H1 (cell line): ENCODE results near the gene CAMSAP1. TPM values are rescaled to one million over a fixed set of nuclear protein-coding genes. Genes with fewer than 3 reads are reported as not detected.

ENCODE experiments used
- CTCF ChIA-PET: fragments of 300-600 bp; sonication (Branson Sonifier 250); formaldehyde crosslinking; loops from one replicate; lab custom pipeline; 2021; ENCODE audit not compliant: partially characterized antibody; lab: Charles Lee
- POLR2A ChIA-PET: fragments of 300-600 bp; sonication (Branson Sonifier 250); formaldehyde crosslinking; loops from one replicate; lab custom pipeline; 2021; ENCODE audit warnings: inconsistent platforms; ENCODE audit not compliant: partially characterized antibody; lab: Charles Lee
- DNase-seq, 2 experiments: peaks; one replicate each; pipeline versions ENCODE4 v3.0.0 to v3.0.0-alpha.2; 2010 to 2022; ENCODE audit warnings: low spot score in 2 of 2, low read depth in 1 of 2, mixed read lengths in 1 of 2
- FAIRE-seq: peaks from 2 replicates; lab custom pipeline; 2011; peaks lifted over from hg19 to GRCh38; lab: Jason Lieb, UNC
- H2AFZ ChIP-seq: 2 replicates; pipeline ENCODE4 v1.8.1; 2012; ENCODE audit warnings: low read length, inconsistent platforms
- H2AK5ac ChIP-seq: 2 replicates; pipeline ENCODE4 v1.6.1; 2013; ENCODE audit warnings: low read depth, low read length
- H2BK120ac ChIP-seq: replicated peaks from 2 replicates; pipeline ENCODE3; 2013; ENCODE audit warnings: low read depth, low read length, inconsistent platforms
- H2BK12ac ChIP-seq: 2 replicates; pipeline ENCODE4 v1.6.1; 2013; ENCODE audit warnings: low read depth, low read length
- H2BK15ac ChIP-seq: 2 replicates; pipeline ENCODE4 v1.6.1; 2013; ENCODE audit warnings: low read length
- H2BK20ac ChIP-seq: 2 replicates; pipeline ENCODE4 v1.6.1; 2013; ENCODE audit warnings: low read length
- H2BK5ac ChIP-seq: 2 replicates; pipeline ENCODE4 v1.6.1; 2013; ENCODE audit warnings: low read depth, low read length
- H3K14ac ChIP-seq: 2 replicates; pipeline ENCODE4 v1.6.1; 2013; ENCODE audit warnings: inconsistent platforms; ENCODE audit not compliant: insufficient read length
- H3K18ac ChIP-seq: 2 replicates; pipeline ENCODE4 v1.6.1; 2013; ENCODE audit warnings: low read length; ENCODE audit errors: extremely low read depth
- H3K23ac ChIP-seq: 2 replicates; pipeline ENCODE4 v1.6.1; 2013; ENCODE audit warnings: inconsistent platforms; ENCODE audit not compliant: insufficient read length
- H3K23me2 ChIP-seq: 2 replicates; pipeline ENCODE4 v1.6.1; 2013; ENCODE audit warnings: low read depth, low read length
- H3K27ac ChIP-seq: 2 replicates; pipeline ENCODE4 v1.6.1; 2011; ENCODE audit warnings: low read depth, low read length, inconsistent platforms
- H3K27me3 ChIP-seq, 4 experiments: replicated peaks in 1 of 4; 1 replicate in 1 of 4; 2 replicates in 3 of 4; pipeline versions ENCODE4 v1.6.1 to v1.8.1; 2011 to 2013; ENCODE audit warnings: low read length in 3 of 4, mild to moderate bottlenecking in 3 of 4, inconsistent platforms in 2 of 4, mixed read lengths in 2 of 4, moderate library complexity in 1 of 4; ENCODE audit not compliant: control insufficient read depth in 3 of 4, insufficient read depth in 3 of 4; ENCODE audit errors: extremely low read depth in 1 of 4
- H3K36me3 ChIP-seq, 4 experiments: 2 replicates each; pipeline versions ENCODE4 v1.6.1 to v1.8.1; 2011 to 2013; ENCODE audit warnings: mild to moderate bottlenecking in 4 of 4, low read length in 3 of 4, moderate library complexity in 2 of 4, control low read depth in 1 of 4, inconsistent platforms in 1 of 4; ENCODE audit not compliant: insufficient read depth in 4 of 4, control insufficient read depth in 2 of 4
- H3K4ac ChIP-seq: replicated peaks from 2 replicates; pipeline ENCODE3; 2013; ENCODE audit warnings: low read length, low read depth, mixed read lengths, inconsistent platforms; ENCODE audit not compliant: insufficient read length
- H3K4me1 ChIP-seq, 4 experiments: replicated peaks in 1 of 4; 1 replicate in 1 of 4; 2 replicates in 3 of 4; pipeline versions ENCODE4 v1.6.1 to v1.8.1; 2011 to 2013; ENCODE audit warnings: low read length in 3 of 4, inconsistent platforms in 2 of 4, mixed read lengths in 1 of 4; ENCODE audit not compliant: insufficient read depth in 4 of 4, control insufficient read depth in 3 of 4
- H3K4me2 ChIP-seq, 2 experiments: 2 replicates each; pipeline versions ENCODE4 v1.6.1 to v1.8.1; 2011 to 2013; ENCODE audit warnings: low read depth in 2 of 2, low read length in 2 of 2, control low read depth in 1 of 2, inconsistent platforms in 1 of 2, mild to moderate bottlenecking in 1 of 2; ENCODE audit not compliant: insufficient read depth in 1 of 2
- H3K4me3 ChIP-seq, 4 experiments: fragments of 200-600, 300-600 bp in 1 of 4; sonication (generic), shearing (Covaris generic), sonication (Bioruptor Twin) in 1 of 4; 2 replicates each; pipeline versions ENCODE4 v1.5.1 to v1.8.1; 2011 to 2016; ENCODE audit warnings: low read length in 4 of 4, low read depth in 3 of 4, control low read depth in 2 of 4, inconsistent platforms in 2 of 4, mild to moderate bottlenecking in 2 of 4, mixed read lengths in 1 of 4, moderate library complexity in 1 of 4; ENCODE audit not compliant: insufficient read depth in 2 of 4; ENCODE audit errors: extremely low read depth in 1 of 4
- H3K56ac ChIP-seq: replicated peaks from 2 replicates; pipeline ENCODE3; 2013; ENCODE audit warnings: low read depth, mild to moderate bottlenecking, mixed read lengths, low read length, inconsistent platforms; ENCODE audit not compliant: insufficient read length
- H3K79me1 ChIP-seq: 2 replicates; pipeline ENCODE4 v1.6.1; 2013; ENCODE audit warnings: low read depth, low read length, control low read depth
- H3K79me2 ChIP-seq, 2 experiments: 2 replicates each; pipeline versions ENCODE4 v1.6.1 to v1.8.1; 2012 to 2013; ENCODE audit warnings: low read length in 2 of 2, mild to moderate bottlenecking in 2 of 2, inconsistent platforms in 1 of 2; ENCODE audit not compliant: insufficient read depth in 2 of 2, control insufficient read depth in 1 of 2
- H3K9ac ChIP-seq, 4 experiments: replicated peaks in 1 of 4; 1 replicate in 1 of 4; 2 replicates in 3 of 4; pipeline versions ENCODE4 v1.6.1 to v1.8.1; 2011 to 2013; ENCODE audit warnings: low read depth in 3 of 4, low read length in 3 of 4, control low read depth in 2 of 4, mild to moderate bottlenecking in 2 of 4, moderate library complexity in 2 of 4, inconsistent platforms in 1 of 4; ENCODE audit errors: extremely low read depth in 1 of 4
- H3K9me3 ChIP-seq, 2 experiments: 2 replicates each; pipeline versions ENCODE4 v1.6.1 to v1.8.1; 2012 to 2013; ENCODE audit warnings: mild to moderate bottlenecking in 2 of 2, moderate library complexity in 2 of 2, control low read depth in 1 of 2, inconsistent platforms in 1 of 2, low read depth in 1 of 2, low read length in 1 of 2, mixed read lengths in 1 of 2; ENCODE audit not compliant: insufficient read depth in 2 of 2
- H4K20me1 ChIP-seq, 2 experiments: replicated peaks in 1 of 2; 2 replicates each; pipeline versions ENCODE3 to v1.8.1; 2011 to 2013; ENCODE audit warnings: inconsistent platforms in 2 of 2, low read length in 2 of 2, mild to moderate bottlenecking in 1 of 2; ENCODE audit not compliant: insufficient read depth in 2 of 2, control insufficient read depth in 1 of 2
- H4K5ac ChIP-seq: 2 replicates; pipeline ENCODE4 v1.6.1; 2013; ENCODE audit warnings: low read length, low read depth, mixed read lengths, inconsistent platforms; ENCODE audit not compliant: insufficient read length
- H4K8ac ChIP-seq: 2 replicates; pipeline ENCODE4 v1.8.0; 2013; ENCODE audit warnings: mild to moderate bottlenecking, moderate library complexity, low read length, inconsistent platforms; ENCODE audit not compliant: insufficient read depth; ENCODE audit errors: extremely low read depth
- H4K91ac ChIP-seq: replicated peaks from 2 replicates; pipeline ENCODE3; 2013; ENCODE audit warnings: low read length, mixed read lengths, inconsistent platforms; ENCODE audit not compliant: insufficient read length
- BCL11A ChIP-seq, 2 experiments: IDR thresholded peaks; one replicate each; pipeline ENCODE4 v1.6.1; 2011; ENCODE audit warnings: low read depth in 2 of 2, low read length in 2 of 2, mild to moderate bottlenecking in 2 of 2
- BRCA1 ChIP-seq: IDR thresholded peaks from 2 replicates; pipeline ENCODE4 v1.6.1; 2012; ENCODE audit warnings: low read depth, low read length, improper control_type of control experiment
- CEBPB ChIP-seq: IDR thresholded peaks from 2 replicates; pipeline ENCODE4 v1.6.1; 2012; ENCODE audit warnings: low read depth, low read length
- EGR1 ChIP-seq: IDR thresholded peaks from 2 replicates; pipeline ENCODE4 v1.6.1; 2011; ENCODE audit warnings: low read depth, low read length, borderline replicate concordance
- EP300 ChIP-seq, 2 experiments: IDR thresholded peaks; 1 replicate in 1 of 2; 2 replicates in 1 of 2; pipeline ENCODE4 v1.6.1; 2011 to 2012; ENCODE audit warnings: low read depth in 2 of 2, low read length in 2 of 2, mild to moderate bottlenecking in 2 of 2, borderline replicate concordance in 1 of 2, inconsistent platforms in 1 of 2, moderate library complexity in 1 of 2
- JUN ChIP-seq: IDR thresholded peaks from 2 replicates; pipeline ENCODE4 v1.6.1; 2011; ENCODE audit warnings: low read depth, mild to moderate bottlenecking, improper control_type of control experiment, low read length
- TEAD4 ChIP-seq: IDR thresholded peaks from 2 replicates; pipeline ENCODE4 v1.6.1; 2012; ENCODE audit warnings: low read depth, low read length, inconsistent platforms, mixed read lengths
- WGBS, 2 experiments: shearing (Covaris generic) in 1 of 2; methylation state at CpG; one replicate each; pipeline versions ENCODE4 v1.1.6 to v1.1.7; 2013 to 2015; ENCODE audit warnings: low lambda C conversion rate in 2 of 2, mixed read lengths in 2 of 2, inconsistent platforms in 1 of 2, low coverage in 1 of 2, missing lambda C conversion rate in 1 of 2; ENCODE audit not compliant: insufficient replicate concordance in 2 of 2, insufficient coverage in 1 of 2, insufficient read length in 1 of 2; ENCODE audit errors: extremely low coverage in 1 of 2, missing lambda C conversion rate in 1 of 2; 5-methylcytosine and 5-hydroxymethylcytosine counted together
- polyA plus RNA-seq, 7 experiments: library from polyadenylated mRNA; depleted of rRNA in 3 of 7; stranded (reverse) in 5 of 7; unstranded in 2 of 7; fragments of >200 nt in 5 of 7; fragments of 200-250 nt in 2 of 7; gene quantifications; 1 replicate in 5 of 7; 2 replicates in 1 of 7; 4 replicates in 1 of 7; pipeline versions ENCODE4 v1.2.1 to v1.2.3, GENCODE V29; 2011 to 2013; ENCODE audit warnings: missing spikeins in 2 of 7, mixed read lengths in 2 of 7
- total RNA-seq: library from RNA; stranded (reverse); fragmentation: NEBNext Ultra II Directional; extraction: Animal tissue kit (Norgen Biotek cat#: 25700); gene quantifications from 2 replicates; pipeline ENCODE4 v1.2.1, GENCODE V29; 2021

The CAMSAP1 gene
- total and polyA plus RNA-seq, 2 of the 8 experiments (the other 6 are each of a cell fraction or from before 2014, with no cell fraction given), result 13.4 to 44.0 TPM

- Histone ChIP-seq H3K4me1 (no peaks in the 10 kb centered on the region), H3K27ac (no peak overlapping the region), H3K36me3 (peaks cover 6 to 20% (median 13%) of the 10 kb centered on the region in 4 experiments; a peak in 7 of 8 replicates), H2BK20ac (no peak overlapping the region), H3K4ac (no peak overlapping the region), H4K5ac (no peak overlapping the region), H2AFZ (no peak overlapping the region), H4K8ac (no peak overlapping the region), H3K4me2 (no peak overlapping the region), H3K23ac (no peak overlapping the region), H3K79me2 (peaks cover under 1 to 57% of the 10 kb centered on the region in 2 experiments), H2BK5ac (no peak overlapping the region), H3K27me3 (no peaks in the 10 kb centered on the region), H3K79me1 (peaks cover 8% of the 10 kb centered on the region; the same call in 1 of the 2 replicates), H4K91ac (no peak overlapping the region), H3K18ac (no peak overlapping the region), H3K23me2 (no peaks in the 10 kb centered on the region; the same call in 1 of the 2 replicates), H2AK5ac (no peak overlapping the region), H2BK120ac (no peak overlapping the region), H3K9me3 (no peaks in the 10 kb centered on the region), H2BK12ac (no peak overlapping the region), H2BK15ac (no peak overlapping the region), H3K56ac (no peak overlapping the region), H3K4me3 (no peak overlapping the region), H3K9ac (no peak overlapping the region), H4K20me1 (peaks cover 2 to 8% of the 10 kb centered on the region in 2 experiments), H3K14ac (no peak overlapping the region)
- TF ChIP-seq BCL11A (IDR thresholded peaks at IDR 0.05; ENCODE audit: low read depth in 2 of 2, low read length in 2 of 2), result no peak
- no peak for TF ChIP-seq EGR1
- TF ChIP-seq CEBPB, result no peak
- TF ChIP-seq BRCA1, result no peak
- no peak for TF ChIP-seq TEAD4
- no peak for TF ChIP-seq JUN
- TF ChIP-seq EP300 (IDR thresholded peaks at IDR 0.05; ENCODE audit: borderline replicate concordance in 1 of 2, low read depth in 2 of 2, low read length in 2 of 2), result no peak
- ChIA-PET POLR2A (no interaction called here), CTCF (interaction anchor here (0.6 to 1.9 kb wide), 2 partner anchors 9 to 32 kb away, joined by 3 to 4 read pairs; no protein-coding TSS in a partner anchor)
- no peak for FAIRE-seq
- WGBS, 2 experiments, result 100% methylated on average over 2 of the region's 2 CpGs; no CpG with 5 or more reads in 1 of the 2 experiments
- DNase-seq, result no peak
Measured at GRCh38 chr9:135857371-135857786, 50.0 kb downstream of the CAMSAP1 start.
